Ascending aorta (tissue), 2 donors: ENCODE measurements around the gene UMAD1. TPM values are rescaled to one million over a fixed set of nuclear protein-coding genes. Genes with fewer than 3 reads are reported as not detected.

ENCODE experiments used
- DNase-seq, 2 donors: peaks; one replicate each; pipeline ENCODE4 v3.0.0-alpha.2; 2019; ENCODE audit warnings: low spot score in 2 of 2
- H3K27ac ChIP-seq, 2 donors: fragments of 200-600 bp; sonication (generic); one replicate each; pipeline ENCODE4 v1.5.1; 2016 to 2017; ENCODE audit warnings: mild to moderate bottlenecking in 1 of 2
- H3K27me3 ChIP-seq: fragments of 200-600 bp; sonication (generic); one replicate; pipeline ENCODE4 v1.5.1; 2017
- H3K36me3 ChIP-seq, 2 donors: fragments of 200-600 bp; sonication (generic); one replicate each; pipeline ENCODE4 v1.5.1; 2016
- H3K4me1 ChIP-seq, 2 donors: fragments of 200-600 bp; sonication (generic); one replicate each; pipeline ENCODE4 v1.5.1; 2016 to 2017; ENCODE audit warnings: mild to moderate bottlenecking in 1 of 2
- H3K4me3 ChIP-seq, 2 donors: fragments of 200-600 bp; sonication (generic); one replicate each; pipeline ENCODE4 v1.5.1; 2016 to 2017; ENCODE audit warnings: mild to moderate bottlenecking in 1 of 2
- H3K9me3 ChIP-seq, 2 donors: fragments of 200-600 bp; sonication (generic); one replicate each; pipeline ENCODE4 v1.5.1; 2016
- intact Hi-C: fragments of 100-400 bp; cut with DNase I; formaldehyde crosslinking; loops from one replicate; pipeline ENCODE4 v1.15.1; 2023
- total RNA-seq: library from RNA; depleted of rRNA; stranded (reverse); fragments of >200 nt; gene quantifications from one replicate; pipeline ENCODE4 v1.1.0, GENCODE V29; 2016
- TF ChIP-seq, protein P1 (sequence below), 3 experiments: fragments of 200-600 bp in 2 of 3; fragments of 450-650 bp in 1 of 3; sonication (generic) in 2 of 3; IDR thresholded peaks; one replicate each; pipeline ENCODE4 v1.5.1; 2016 to 2019; ENCODE audit warnings: antibody characterized with exemption in 3 of 3, mild to moderate bottlenecking in 1 of 3, moderate library complexity in 1 of 3

Gene UMAD1
- total RNA-seq, 1 donor from 2014 or later = 17.7 TPM

DNA sequence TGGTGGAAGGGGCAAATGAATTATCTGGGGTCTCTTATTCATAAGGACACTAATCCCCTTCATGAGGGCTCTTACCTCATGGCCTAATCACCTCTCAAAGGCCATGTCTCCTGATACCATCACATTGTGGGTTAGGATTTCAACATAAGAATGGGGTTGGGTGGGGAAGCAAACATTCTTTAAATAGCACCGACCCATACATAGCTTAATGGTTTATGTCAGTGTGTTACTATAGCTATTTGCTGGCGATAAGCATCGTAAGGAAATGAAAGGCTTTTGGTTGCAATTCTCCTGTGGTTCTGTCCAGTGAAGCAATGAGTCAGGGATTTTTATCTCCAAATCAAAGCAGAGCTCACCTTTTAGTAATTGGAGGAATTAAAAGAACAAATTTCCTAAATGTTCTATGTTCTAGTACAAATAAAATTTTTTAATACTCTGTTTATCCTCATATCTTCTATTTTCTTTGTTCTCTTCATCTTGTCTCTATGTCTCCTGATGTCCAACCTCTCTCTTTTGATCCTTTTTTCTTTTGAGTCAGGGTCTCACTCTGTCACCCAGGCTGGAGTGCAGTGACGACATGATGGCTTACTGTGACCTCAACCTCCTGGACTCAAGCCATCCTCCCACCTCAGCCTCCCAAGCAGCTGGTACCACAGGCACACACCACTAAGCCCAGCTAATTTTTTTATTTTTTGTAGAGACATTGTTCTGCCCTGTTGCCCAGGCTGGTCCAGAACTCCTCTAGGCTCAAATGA is 271.0 kb downstream of the UMAD1 start:
- Histone ChIP-seq H3K4me3 (no peak overlapping the region), H3K36me3 (no peaks in the 10 kb centered on the region), H3K4me1 (no peaks in the 10 kb centered on the region), H3K27me3 (no peaks in the 10 kb centered on the region), H3K9me3 (no peaks in the 10 kb centered on the region), H3K27ac (no peak overlapping the region)
- TF ChIP-seq, protein P1, sequence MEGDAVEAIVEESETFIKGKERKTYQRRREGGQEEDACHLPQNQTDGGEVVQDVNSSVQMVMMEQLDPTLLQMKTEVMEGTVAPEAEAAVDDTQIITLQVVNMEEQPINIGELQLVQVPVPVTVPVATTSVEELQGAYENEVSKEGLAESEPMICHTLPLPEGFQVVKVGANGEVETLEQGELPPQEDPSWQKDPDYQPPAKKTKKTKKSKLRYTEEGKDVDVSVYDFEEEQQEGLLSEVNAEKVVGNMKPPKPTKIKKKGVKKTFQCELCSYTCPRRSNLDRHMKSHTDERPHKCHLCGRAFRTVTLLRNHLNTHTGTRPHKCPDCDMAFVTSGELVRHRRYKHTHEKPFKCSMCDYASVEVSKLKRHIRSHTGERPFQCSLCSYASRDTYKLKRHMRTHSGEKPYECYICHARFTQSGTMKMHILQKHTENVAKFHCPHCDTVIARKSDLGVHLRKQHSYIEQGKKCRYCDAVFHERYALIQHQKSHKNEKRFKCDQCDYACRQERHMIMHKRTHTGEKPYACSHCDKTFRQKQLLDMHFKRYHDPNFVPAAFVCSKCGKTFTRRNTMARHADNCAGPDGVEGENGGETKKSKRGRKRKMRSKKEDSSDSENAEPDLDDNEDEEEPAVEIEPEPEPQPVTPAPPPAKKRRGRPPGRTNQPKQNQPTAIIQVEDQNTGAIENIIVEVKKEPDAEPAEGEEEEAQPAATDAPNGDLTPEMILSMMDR (IDR thresholded peaks at IDR 0.05) = no peak
- DNase-seq = no peak
- intact Hi-C loops = no loop called here

DNA sequence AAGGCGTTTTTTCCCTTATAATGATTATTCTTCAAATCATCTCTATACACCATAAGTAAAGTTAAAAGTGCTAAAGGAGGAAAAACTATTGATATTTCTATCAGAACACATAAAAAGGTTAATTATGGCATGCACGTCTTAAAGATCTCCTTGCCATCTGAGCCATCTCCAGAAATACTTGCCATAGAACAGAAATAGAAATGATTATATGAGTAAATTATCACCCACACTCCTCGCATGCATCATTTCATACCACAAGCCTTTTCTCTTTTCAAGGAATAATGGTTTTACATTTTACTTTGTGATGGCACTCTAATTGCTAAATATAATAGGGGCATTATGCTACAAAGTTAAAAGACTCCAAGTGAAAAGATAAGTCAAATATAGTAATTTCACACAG is 272.4 kb downstream of the UMAD1 start:
- intact Hi-C loops = no loop called here
- Histone ChIP-seq H3K36me3 (no peaks in the 10 kb centered on the region), H3K4me3 (no peak overlapping the region), H3K9me3 (no peaks in the 10 kb centered on the region), H3K27ac (no peak overlapping the region), H3K4me1 (no peaks in the 10 kb centered on the region), H3K27me3 (no peaks in the 10 kb centered on the region)
- TF ChIP-seq, protein P1 (IDR thresholded peaks at IDR 0.05) = no peak
- DNase-seq = no peak

DNA sequence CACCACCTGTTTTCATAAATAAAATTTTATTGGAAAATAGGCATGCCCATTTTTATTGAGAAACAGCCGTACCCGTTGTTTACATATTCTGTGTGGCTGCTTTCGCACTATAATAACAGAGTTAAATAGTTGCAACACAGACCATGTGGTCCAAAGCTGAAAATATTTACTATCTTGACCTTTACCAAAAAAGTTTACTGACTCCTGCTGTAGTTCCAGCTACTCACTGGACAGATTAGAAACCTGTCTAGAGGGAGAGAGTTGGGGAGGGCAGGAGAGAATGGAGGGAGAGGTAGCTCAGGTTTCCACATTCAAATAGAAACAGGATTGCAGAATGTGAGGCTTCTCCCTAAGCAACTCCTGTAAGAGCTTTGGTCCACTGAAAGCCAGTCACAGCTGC is 273.0 kb downstream of the UMAD1 start:
- no peak for DNase-seq
- Histone ChIP-seq H3K4me1 (no peaks in the 10 kb centered on the region), H3K27me3 (no peaks in the 10 kb centered on the region), H3K36me3 (no peaks in the 10 kb centered on the region), H3K4me3 (no peak overlapping the region), H3K27ac (no peak overlapping the region), H3K9me3 (no peaks in the 10 kb centered on the region)
- TF ChIP-seq, protein P1 (IDR thresholded peaks at IDR 0.05) = no peak
- intact Hi-C loops = no loop called here

DNA sequence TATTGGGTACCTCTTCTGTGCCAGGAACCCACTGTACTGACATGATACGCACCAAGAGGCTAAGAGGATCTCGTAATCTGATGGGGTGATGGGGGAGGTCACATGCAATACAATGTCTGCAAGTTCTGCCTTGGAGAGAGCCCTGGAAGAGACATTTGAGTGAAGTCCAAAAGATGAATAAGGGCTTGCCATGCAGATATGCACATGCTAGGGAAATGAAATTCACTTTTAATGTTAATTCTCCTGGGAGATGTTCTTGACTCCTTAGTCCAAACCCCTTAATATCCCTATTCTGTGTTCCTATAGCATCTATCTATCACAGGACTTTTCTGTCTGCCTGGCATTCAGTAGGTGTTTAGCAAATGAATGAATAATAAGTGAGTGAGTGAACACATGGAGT is 274.0 kb downstream of the UMAD1 start:
- intact Hi-C loops = no loop called here
- H3K9me3 ChIP-seq = no peaks in the 10 kb centered on the region
- no peak overlapping the region for H3K27ac ChIP-seq
- no peak overlapping the region for H3K4me3 ChIP-seq
- TF ChIP-seq, protein P1 (IDR thresholded peaks at IDR 0.05) = no peak
- H3K27me3 ChIP-seq = no peaks in the 10 kb centered on the region
- no peak for DNase-seq
- no peaks in the 10 kb centered on the region for H3K36me3 ChIP-seq
- no peaks in the 10 kb centered on the region for H3K4me1 ChIP-seq

DNA sequence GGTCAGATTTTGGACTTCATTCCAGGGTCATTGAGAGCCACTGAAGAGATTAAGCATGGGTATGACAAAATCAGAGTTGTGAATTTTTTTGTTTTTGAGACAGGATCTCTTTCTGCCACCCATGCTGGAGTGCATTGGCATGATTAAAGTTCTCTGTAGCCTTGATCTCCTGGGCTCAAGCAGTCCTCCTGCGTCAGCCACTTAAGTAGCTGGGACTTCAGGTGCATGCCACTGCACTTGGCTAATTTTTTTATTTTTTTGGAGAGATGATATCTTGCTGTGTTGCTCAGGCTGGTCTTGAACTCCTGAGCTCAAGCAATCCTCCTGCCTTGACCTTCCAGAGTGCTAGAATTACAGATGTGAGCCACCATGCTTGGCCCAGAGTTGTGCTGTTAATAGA is 275.5 kb downstream of the UMAD1 start:
- H3K27me3 ChIP-seq = no peaks in the 10 kb centered on the region
- H3K4me1 ChIP-seq = no peaks in the 10 kb centered on the region
- TF ChIP-seq, protein P1 (IDR thresholded peaks at IDR 0.05) = no peak
- H3K9me3 ChIP-seq = no peaks in the 10 kb centered on the region
- H3K36me3 ChIP-seq = no peaks in the 10 kb centered on the region
- intact Hi-C loops = no loop called here
- no peak overlapping the region for H3K27ac ChIP-seq
- DNase-seq = no peak
- no peak overlapping the region for H3K4me3 ChIP-seq
